GM23338 (cell line): ENCODE data around the gene EXD3. TPM values are rescaled to one million over a fixed set of nuclear protein-coding genes. Genes with fewer than 3 reads are reported as not detected.

Source experiments
- ATAC-seq: fragments of 200-7000 bp; cut with Tn5 transposase; 3 replicates; pipeline ENCODE4 v1.9.1; 2020
- DNase-seq: peaks from one replicate; pipeline ENCODE4 v3.0.0-alpha.2; 2015; ENCODE audit warnings: low spot score
- H2AFZ ChIP-seq: fragments of 200-600 bp; sonication (generic); 2 replicates; pipeline ENCODE4 v1.8.0; 2016; ENCODE audit warnings: antibody characterized with exemption, mild to moderate bottlenecking, moderate library complexity
- H3F3A ChIP-seq: fragments of 200-600 bp; sonication (generic); replicated peaks from 2 replicates; pipeline ENCODE4 v1.8.0; 2017; ENCODE audit warnings: antibody characterized with exemption, mixed run types, low read depth
- H3K27ac ChIP-seq: fragments of 200-600 bp; sonication (generic); 2 replicates; pipeline ENCODE4 v1.6.1; 2016; ENCODE audit warnings: low read depth
- H3K27me3 ChIP-seq: fragments of 200-600 bp; sonication (generic); 2 replicates; pipeline ENCODE4 v1.8.0; 2016; ENCODE audit warnings: mild to moderate bottlenecking, mixed run types, moderate library complexity; ENCODE audit not compliant: insufficient read depth
- H3K36me3 ChIP-seq: fragments of 200-600 bp; sonication (generic); 2 replicates; pipeline ENCODE4 v1.8.0; 2016; ENCODE audit warnings: mild to moderate bottlenecking; ENCODE audit not compliant: insufficient read depth
- H3K4me1 ChIP-seq: fragments of 200-600 bp; sonication (generic); 2 replicates; pipeline ENCODE4 v1.8.0; 2016; ENCODE audit warnings: mild to moderate bottlenecking, moderate library complexity; ENCODE audit not compliant: insufficient read depth
- H3K4me2 ChIP-seq: fragments of 200-600 bp; sonication (generic); 2 replicates; pipeline ENCODE4 v1.7.1; 2017; ENCODE audit warnings: mixed run types
- H3K4me3 ChIP-seq: fragments of 200-600 bp; sonication (generic); 2 replicates; pipeline ENCODE4 v1.6.1; 2016; ENCODE audit warnings: mixed run types
- H3K79me2 ChIP-seq: fragments of 200-600 bp; sonication (generic); replicated peaks from 2 replicates; pipeline ENCODE4 v1.8.0; 2017; ENCODE audit warnings: mild to moderate bottlenecking; ENCODE audit not compliant: insufficient read depth
- H3K9me2 ChIP-seq: fragments of 200-600 bp; sonication (generic); 2 replicates; pipeline ENCODE4 v1.8.0; 2017; ENCODE audit not compliant: insufficient read depth
- H4K20me1 ChIP-seq: fragments of 200-600 bp; sonication (generic); replicated peaks from 2 replicates; pipeline ENCODE4 v1.8.0; 2017; ENCODE audit warnings: mild to moderate bottlenecking; ENCODE audit not compliant: insufficient read depth
- H3K27ac Mint-ChIP-seq: 2 replicates; pipeline ENCODE4 v1.8.0; 2020; ENCODE audit warnings: inconsistent platforms, mild to moderate bottlenecking, moderate library complexity, mixed read lengths
- H3K27me3 Mint-ChIP-seq: 3 replicates; pipeline ENCODE4 v1.8.0; 2022; ENCODE audit warnings: low read depth, mild to moderate bottlenecking, moderate library complexity, mixed read lengths, inconsistent platforms; ENCODE audit not compliant: insufficient read depth, poor library complexity
- H3K36me3 Mint-ChIP-seq: 3 replicates; pipeline ENCODE4 v1.8.0; 2021; ENCODE audit warnings: low read depth, mild to moderate bottlenecking, inconsistent platforms, moderate library complexity, mixed read lengths
- H3K4me1 Mint-ChIP-seq: 3 replicates; pipeline ENCODE4 v1.8.0; 2020; ENCODE audit warnings: mild to moderate bottlenecking, inconsistent platforms, mixed read lengths
- H3K4me3 Mint-ChIP-seq: 3 replicates; pipeline ENCODE4 v1.8.0; 2021; ENCODE audit warnings: moderate library complexity, mild to moderate bottlenecking, inconsistent platforms, mixed read lengths
- H3K9me3 Mint-ChIP-seq: 3 replicates; pipeline ENCODE4 v1.8.0; 2020; ENCODE audit warnings: moderate library complexity, mild to moderate bottlenecking, inconsistent platforms, mixed read lengths
- CREB1 ChIP-seq: fragments of 250-450 bp; sonication (Bioruptor Pico); IDR thresholded peaks from 2 replicates; pipeline ENCODE4 v1.5.0; 2020; ENCODE audit warnings: low read depth, mild to moderate bottlenecking, moderate library complexity
- EZH2 ChIP-seq: fragments of 200-600 bp; sonication (generic); IDR thresholded peaks from one replicate; pipeline ENCODE4 v1.8.0; 2017; ENCODE audit warnings: antibody characterized with exemption, mild to moderate bottlenecking, low read depth; ENCODE audit not compliant: unreplicated experiment
- JUNB ChIP-seq: IDR thresholded peaks from one replicate; pipeline ENCODE4 v1.6.1; 2016; ENCODE audit warnings: antibody characterized with exemption; ENCODE audit not compliant: unreplicated experiment
- NANOG ChIP-seq: IDR thresholded peaks from 2 replicates; pipeline ENCODE4 v1.6.1; 2016; ENCODE audit warnings: antibody characterized with exemption, borderline replicate concordance
- STAT1 ChIP-seq: IDR thresholded peaks from one replicate; pipeline ENCODE4 v1.6.1; 2016; ENCODE audit warnings: antibody characterized with exemption; ENCODE audit not compliant: unreplicated experiment
- ZNF331 ChIP-seq: fragments of 250-450 bp; sonication (Bioruptor Pico); IDR thresholded peaks from 2 replicates; pipeline ENCODE4 v1.5.0; 2020; ENCODE audit warnings: low read depth, mild to moderate bottlenecking, moderate library complexity
- polyA plus RNA-seq: library from polyadenylated mRNA; unstranded; fragments of >200 nt; fragmentation: Nextera tagmentation; extraction: Ambion mirVana; gene quantifications from 2 replicates; pipeline ENCODE4 v1.2.1, GENCODE V29; 2016
- total RNA-seq: library from RNA; depleted of rRNA; stranded (reverse); fragments of >200 nt; shearing (Covaris generic); gene quantifications from 2 replicates; pipeline ENCODE4 v1.2.3, GENCODE V29; 2014
- TF ChIP-seq, protein P1 (sequence below): fragments of 250-450 bp; sonication (Bioruptor Pico); IDR thresholded peaks from 2 replicates; pipeline ENCODE4 v1.5.0; 2020; ENCODE audit warnings: mild to moderate bottlenecking, moderate library complexity
- TF ChIP-seq, protein P2 (sequence below): IDR thresholded peaks from 2 replicates; pipeline ENCODE4 v1.6.1; 2016; ENCODE audit warnings: antibody characterized with exemption
- TF ChIP-seq, protein P3 (sequence below), 2 experiments: fragments of 200-600 bp in 1 of 2; sonication (generic) in 1 of 2; conservative IDR thresholded peaks; 2 replicates each; pipeline versions ENCODE4 v1.5.1 to v1.6.1; 2016 to 2017; ENCODE audit warnings: antibody characterized with exemption in 2 of 2, low read depth in 2 of 2, mild to moderate bottlenecking in 2 of 2, moderate library complexity in 1 of 2
- TF ChIP-seq, protein P4 (sequence below): IDR thresholded peaks from one replicate; pipeline ENCODE4 v1.6.1; 2018; ENCODE audit warnings: antibody characterized with exemption; ENCODE audit not compliant: unreplicated experiment

Gene EXD3
- total and polyA plus RNA-seq, 2 experiments from 2014 or later: 3.6 to 9.7 TPM

DNA sequence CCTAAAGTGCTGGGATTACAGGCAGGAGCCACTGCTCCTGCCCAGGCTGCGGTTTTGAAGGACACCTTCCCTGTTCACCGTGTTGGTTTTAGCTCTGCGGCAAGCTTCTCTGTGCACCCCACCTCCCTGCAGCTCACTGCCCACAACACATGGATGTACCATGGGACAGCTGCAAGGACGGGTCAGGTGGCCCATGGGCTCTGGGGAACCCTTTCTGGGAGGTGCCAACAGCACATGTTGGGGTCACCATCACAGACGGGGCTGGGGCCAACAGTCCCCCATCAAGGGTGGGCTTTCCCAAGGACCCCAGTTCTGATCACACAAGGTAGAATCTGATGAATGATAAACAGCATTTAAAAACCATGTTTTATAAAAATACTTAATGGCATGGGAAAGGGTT lies 7.5 kb downstream of the EXD3 start (continued):
- TF ChIP-seq, protein P1, sequence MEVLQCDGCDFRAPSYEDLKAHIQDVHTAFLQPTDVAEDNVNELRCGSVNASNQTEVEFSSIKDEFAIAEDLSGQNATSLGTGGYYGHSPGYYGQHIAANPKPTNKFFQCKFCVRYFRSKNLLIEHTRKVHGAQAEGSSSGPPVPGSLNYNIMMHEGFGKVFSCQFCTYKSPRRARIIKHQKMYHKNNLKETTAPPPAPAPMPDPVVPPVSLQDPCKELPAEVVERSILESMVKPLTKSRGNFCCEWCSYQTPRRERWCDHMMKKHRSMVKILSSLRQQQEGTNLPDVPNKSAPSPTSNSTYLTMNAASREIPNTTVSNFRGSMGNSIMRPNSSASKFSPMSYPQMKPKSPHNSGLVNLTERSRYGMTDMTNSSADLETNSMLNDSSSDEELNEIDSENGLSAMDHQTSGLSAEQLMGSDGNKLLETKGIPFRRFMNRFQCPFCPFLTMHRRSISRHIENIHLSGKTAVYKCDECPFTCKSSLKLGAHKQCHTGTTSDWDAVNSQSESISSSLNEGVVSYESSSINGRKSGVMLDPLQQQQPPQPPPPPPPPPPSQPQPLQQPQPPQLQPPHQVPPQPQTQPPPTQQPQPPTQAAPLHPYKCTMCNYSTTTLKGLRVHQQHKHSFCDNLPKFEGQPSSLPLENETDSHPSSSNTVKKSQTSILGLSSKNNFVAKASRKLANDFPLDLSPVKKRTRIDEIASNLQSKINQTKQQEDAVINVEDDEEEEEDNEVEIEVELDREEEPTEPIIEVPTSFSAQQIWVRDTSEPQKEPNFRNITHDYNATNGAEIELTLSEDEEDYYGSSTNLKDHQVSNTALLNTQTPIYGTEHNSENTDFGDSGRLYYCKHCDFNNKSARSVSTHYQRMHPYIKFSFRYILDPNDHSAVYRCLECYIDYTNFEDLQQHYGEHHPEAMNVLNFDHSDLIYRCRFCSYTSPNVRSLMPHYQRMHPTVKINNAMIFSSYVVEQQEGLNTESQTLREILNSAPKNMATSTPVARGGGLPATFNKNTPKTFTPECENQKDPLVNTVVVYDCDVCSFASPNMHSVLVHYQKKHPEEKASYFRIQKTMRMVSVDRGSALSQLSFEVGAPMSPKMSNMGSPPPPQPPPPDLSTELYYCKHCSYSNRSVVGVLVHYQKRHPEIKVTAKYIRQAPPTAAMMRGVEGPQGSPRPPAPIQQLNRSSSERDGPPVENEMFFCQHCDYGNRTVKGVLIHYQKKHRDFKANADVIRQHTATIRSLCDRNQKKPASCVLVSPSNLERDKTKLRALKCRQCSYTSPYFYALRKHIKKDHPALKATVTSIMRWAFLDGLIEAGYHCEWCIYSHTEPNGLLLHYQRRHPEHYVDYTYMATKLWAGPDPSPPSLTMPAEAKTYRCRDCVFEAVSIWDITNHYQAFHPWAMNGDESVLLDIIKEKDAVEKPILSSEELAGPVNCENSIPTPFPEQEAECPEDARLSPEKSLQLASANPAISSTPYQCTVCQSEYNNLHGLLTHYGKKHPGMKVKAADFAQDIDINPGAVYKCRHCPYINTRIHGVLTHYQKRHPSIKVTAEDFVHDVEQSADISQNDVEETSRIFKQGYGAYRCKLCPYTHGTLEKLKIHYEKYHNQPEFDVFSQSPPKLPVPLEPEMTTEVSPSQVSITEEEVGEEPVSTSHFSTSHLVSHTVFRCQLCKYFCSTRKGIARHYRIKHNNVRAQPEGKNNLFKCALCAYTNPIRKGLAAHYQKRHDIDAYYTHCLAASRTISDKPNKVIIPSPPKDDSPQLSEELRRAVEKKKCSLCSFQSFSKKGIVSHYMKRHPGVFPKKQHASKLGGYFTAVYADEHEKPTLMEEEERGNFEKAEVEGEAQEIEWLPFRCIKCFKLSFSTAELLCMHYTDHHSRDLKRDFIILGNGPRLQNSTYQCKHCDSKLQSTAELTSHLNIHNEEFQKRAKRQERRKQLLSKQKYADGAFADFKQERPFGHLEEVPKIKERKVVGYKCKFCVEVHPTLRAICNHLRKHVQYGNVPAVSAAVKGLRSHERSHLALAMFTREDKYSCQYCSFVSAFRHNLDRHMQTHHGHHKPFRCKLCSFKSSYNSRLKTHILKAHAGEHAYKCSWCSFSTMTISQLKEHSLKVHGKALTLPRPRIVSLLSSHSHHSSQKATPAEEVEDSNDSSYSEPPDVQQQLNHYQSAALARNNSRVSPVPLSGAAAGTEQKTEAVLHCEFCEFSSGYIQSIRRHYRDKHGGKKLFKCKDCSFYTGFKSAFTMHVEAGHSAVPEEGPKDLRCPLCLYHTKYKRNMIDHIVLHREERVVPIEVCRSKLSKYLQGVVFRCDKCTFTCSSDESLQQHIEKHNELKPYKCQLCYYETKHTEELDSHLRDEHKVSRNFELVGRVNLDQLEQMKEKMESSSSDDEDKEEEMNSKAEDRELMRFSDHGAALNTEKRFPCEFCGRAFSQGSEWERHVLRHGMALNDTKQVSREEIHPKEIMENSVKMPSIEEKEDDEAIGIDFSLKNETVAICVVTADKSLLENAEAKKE (CRISPR knock-in tag): no peak
- TF ChIP-seq JUNB: no peak

DNA sequence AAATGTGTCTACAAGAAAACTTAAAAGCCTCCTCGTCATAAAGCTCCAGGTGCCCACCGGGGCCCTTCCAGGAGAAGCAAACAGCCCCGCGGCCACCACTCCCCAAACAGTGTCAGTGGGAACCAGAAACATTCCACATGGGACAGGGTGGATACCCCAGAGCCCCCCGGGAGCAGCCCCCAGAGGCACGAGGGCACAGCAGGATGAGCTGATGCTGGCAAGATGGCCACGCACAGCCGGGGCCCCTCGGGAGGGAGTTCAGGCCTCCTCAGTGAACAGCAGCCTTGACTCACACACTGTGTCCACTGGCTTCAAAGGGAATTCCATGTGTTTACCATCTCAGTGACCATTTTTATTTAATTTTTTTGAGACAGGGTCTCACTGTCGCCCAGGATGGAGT lies 10.5 kb downstream of the EXD3 start:
- no peak overlapping the region for H3K4me2 ChIP-seq
- no peak for ATAC-seq
- peaks cover 2% of the 10 kb centered on the region for H3K27me3 Mint-ChIP-seq
- H3K4me3 Mint-ChIP-seq: no peak overlapping the region
- H2AFZ ChIP-seq: no peak overlapping the region
- H3K79me2 ChIP-seq: 0 out of 2 replicates have a peak, but pooled peaks cover 2% of the 10 kb centered on the region
- H3K9me2 ChIP-seq: no peaks in the 10 kb centered on the region
- no peaks in the 10 kb centered on the region for H3K9me3 Mint-ChIP-seq
- H3F3A ChIP-seq: 0 out of 2 replicates have a peak, but pooled peaks cover 3% of the 10 kb centered on the region
- no peaks in the 10 kb centered on the region; the same call in none of the 2 replicates for H4K20me1 ChIP-seq
- no peak overlapping the region for H3K27ac ChIP-seq
- DNase-seq: no peak
- H3K4me3 ChIP-seq: no peak overlapping the region
- H3K36me3 ChIP-seq: no peaks in the 10 kb centered on the region
- 0 out of 2 replicates have a peak, but pooled peaks cover 3% of the 10 kb centered on the region for H3K4me1 ChIP-seq
- H3K27me3 ChIP-seq: no peaks in the 10 kb centered on the region
- TF ChIP-seq EZH2 (no peak), ZNF331 (CRISPR knock-in tag) (no peak), CREB1 (CRISPR knock-in tag) (no peak), STAT1 (no peak), NANOG (no peak)
- TF ChIP-seq, protein P2, sequence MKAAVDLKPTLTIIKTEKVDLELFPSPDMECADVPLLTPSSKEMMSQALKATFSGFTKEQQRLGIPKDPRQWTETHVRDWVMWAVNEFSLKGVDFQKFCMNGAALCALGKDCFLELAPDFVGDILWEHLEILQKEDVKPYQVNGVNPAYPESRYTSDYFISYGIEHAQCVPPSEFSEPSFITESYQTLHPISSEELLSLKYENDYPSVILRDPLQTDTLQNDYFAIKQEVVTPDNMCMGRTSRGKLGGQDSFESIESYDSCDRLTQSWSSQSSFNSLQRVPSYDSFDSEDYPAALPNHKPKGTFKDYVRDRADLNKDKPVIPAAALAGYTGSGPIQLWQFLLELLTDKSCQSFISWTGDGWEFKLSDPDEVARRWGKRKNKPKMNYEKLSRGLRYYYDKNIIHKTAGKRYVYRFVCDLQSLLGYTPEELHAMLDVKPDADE: no peak
- TF ChIP-seq, protein P3, sequence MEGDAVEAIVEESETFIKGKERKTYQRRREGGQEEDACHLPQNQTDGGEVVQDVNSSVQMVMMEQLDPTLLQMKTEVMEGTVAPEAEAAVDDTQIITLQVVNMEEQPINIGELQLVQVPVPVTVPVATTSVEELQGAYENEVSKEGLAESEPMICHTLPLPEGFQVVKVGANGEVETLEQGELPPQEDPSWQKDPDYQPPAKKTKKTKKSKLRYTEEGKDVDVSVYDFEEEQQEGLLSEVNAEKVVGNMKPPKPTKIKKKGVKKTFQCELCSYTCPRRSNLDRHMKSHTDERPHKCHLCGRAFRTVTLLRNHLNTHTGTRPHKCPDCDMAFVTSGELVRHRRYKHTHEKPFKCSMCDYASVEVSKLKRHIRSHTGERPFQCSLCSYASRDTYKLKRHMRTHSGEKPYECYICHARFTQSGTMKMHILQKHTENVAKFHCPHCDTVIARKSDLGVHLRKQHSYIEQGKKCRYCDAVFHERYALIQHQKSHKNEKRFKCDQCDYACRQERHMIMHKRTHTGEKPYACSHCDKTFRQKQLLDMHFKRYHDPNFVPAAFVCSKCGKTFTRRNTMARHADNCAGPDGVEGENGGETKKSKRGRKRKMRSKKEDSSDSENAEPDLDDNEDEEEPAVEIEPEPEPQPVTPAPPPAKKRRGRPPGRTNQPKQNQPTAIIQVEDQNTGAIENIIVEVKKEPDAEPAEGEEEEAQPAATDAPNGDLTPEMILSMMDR (conservative IDR thresholded peaks at IDR 0.05; ENCODE audit: low read depth in 2 of 2): no peak
- TF ChIP-seq, protein P4, sequence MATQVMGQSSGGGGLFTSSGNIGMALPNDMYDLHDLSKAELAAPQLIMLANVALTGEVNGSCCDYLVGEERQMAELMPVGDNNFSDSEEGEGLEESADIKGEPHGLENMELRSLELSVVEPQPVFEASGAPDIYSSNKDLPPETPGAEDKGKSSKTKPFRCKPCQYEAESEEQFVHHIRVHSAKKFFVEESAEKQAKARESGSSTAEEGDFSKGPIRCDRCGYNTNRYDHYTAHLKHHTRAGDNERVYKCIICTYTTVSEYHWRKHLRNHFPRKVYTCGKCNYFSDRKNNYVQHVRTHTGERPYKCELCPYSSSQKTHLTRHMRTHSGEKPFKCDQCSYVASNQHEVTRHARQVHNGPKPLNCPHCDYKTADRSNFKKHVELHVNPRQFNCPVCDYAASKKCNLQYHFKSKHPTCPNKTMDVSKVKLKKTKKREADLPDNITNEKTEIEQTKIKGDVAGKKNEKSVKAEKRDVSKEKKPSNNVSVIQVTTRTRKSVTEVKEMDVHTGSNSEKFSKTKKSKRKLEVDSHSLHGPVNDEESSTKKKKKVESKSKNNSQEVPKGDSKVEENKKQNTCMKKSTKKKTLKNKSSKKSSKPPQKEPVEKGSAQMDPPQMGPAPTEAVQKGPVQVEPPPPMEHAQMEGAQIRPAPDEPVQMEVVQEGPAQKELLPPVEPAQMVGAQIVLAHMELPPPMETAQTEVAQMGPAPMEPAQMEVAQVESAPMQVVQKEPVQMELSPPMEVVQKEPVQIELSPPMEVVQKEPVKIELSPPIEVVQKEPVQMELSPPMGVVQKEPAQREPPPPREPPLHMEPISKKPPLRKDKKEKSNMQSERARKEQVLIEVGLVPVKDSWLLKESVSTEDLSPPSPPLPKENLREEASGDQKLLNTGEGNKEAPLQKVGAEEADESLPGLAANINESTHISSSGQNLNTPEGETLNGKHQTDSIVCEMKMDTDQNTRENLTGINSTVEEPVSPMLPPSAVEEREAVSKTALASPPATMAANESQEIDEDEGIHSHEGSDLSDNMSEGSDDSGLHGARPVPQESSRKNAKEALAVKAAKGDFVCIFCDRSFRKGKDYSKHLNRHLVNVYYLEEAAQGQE: no peak
- no peaks in the 10 kb centered on the region; the same call in 1 of the 3 replicates for H3K4me1 Mint-ChIP-seq
- H3K36me3 Mint-ChIP-seq: no peaks in the 10 kb centered on the region
- H3K27ac Mint-ChIP-seq: no peak overlapping the region
